Raji (cell line): Measurements from ENCODE around the gene BCL2.

ENCODE experiments used
- POLR2A ChIP-seq: IDR thresholded peaks from 2 replicates; pipeline ENCODE4 v1.6.1; 2011; ENCODE audit warnings: low read depth, low read length, control low read depth; ENCODE audit not compliant: insufficient read depth

BCL2 gene

GRCh38 chr18:63099848-63100629 lies 219.5 kb downstream of the BCL2 start:
- no peak for TF ChIP-seq POLR2A

DNA sequence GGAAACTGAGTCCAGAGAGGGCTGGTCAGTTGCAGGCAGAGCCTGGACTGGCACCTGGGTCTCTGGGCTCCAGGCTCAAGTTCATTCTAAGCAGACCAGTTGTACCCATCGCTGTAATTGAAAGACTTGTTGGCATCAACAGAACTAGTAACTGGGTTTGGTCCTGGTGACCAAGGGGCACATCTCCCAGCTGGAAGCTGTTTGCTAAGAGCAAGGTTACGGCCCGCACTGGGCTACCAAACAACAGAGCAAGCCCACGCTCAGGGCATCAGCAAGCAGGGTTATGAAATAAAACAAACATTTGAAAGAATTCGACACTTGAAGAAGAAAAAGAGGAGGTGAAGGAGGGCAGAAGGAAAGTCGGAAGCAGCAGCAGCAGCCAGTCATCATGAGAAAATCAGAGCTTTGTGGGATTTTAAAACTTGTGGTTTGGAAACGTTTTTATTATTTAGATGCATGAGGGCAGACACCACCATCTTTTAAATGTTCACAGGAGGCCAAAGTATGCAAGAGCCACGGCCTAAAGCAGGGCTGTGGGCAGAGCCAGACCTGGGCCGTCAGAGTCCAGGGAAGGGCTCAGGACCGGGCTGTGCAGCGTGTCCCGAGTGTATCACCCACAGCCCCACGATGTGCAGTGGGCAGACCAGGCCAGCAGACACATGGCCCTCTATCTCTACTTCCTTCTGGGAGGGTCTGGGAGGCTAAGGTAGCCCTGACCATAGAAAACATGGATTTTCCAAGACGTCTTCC lies 220.3 kb downstream of the BCL2 start:
- TF ChIP-seq POLR2A, result no peak

DNA sequence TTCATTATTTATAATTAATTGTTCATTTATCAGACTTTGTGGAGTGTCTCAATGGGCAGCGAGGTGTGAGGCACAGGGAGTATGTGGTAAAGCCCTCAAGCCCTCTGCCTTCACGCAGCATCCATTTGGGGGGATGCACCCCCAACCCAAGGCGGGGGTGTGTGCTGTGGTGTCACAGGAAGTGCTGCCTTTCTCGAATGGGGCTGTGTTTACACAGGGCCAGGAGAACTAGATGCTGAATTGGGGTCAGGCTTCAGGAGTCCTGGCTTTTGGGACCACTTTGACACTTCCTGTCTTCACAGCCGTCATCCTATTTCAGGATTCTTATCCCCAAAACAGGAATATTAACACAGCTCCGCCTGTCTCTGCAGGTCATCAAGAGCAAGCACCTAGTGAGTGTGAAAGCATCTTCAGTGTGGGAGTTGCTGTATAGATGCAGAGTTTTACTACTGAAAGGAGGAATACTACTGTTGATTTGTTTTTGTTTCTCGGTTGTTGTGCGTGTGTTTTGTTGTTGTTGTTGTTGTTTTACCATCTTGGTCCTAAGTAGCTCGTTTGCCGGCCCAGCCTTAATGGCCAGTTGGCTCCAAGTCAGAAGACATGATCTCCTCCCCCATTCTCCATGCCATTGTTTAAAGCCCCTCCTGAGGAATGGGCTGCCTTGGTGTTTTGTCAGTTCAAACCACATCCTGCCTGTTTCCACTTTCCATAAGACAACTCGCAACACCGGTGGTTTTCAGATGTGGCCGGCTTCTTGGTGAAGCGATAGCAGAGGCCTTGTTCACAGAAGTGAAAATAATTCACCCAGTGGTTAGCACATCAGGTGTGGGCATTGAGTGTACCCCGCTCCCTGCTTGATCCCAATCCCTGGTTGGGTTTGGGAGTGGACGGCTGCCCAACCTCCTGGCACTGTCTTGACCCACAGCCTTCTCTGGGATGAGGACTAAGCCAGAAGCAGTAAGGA lies 221.3 kb downstream of the BCL2 start:
- no peak for TF ChIP-seq POLR2A

GRCh38 chr18:63097178-63097577 lies 222.4 kb downstream of the BCL2 start:
- no peak for TF ChIP-seq POLR2A

DNA sequence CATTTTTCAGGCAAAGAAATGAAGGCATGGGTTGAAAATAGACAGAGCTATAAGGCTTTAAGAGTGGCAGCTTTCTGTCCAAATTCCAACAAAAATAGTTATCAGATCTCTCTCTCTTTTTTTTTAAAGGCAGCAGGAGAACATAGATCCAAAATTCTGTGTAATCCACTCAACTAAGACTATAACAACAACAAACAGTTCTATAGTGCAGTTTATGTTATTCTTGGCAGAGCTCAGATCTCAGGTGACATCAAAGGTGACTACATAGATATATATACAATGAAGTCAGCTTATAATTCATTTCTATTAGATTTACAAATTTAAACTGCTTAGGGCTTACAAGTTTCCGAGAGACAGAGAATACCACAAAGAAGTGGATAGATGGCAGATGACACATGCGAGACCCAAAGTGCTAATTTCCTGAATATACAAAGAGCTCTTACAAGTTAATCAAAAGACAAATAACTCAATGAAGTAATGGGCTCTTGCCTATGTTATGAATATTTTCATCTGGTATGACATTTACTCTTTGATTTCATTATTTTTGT lies 223.2 kb downstream of the BCL2 start:
- TF ChIP-seq POLR2A, result no peak

DNA sequence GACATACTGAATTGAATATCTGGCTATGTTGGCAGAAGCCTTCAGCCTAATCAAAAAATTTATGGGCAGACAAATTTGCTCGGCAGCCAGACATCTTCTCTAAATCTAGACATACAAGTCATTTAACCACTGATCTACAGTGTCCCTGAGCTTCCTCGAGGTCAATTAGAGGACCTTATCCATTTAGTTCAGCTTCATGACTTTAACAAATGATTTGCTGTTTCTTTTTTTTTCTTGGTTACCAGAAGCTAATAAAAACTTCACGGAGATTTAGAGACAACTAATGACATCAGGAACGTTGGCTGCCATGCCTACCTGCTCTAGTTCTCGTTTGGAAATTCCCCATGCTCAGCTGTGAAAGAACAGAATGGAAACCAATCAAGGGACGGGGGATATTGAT lies 223.8 kb downstream of the BCL2 start:
- no peak for TF ChIP-seq POLR2A

GRCh38 chr18:63091671-63092364 lies 227.8 kb downstream of the BCL2 start:
- TF ChIP-seq POLR2A, result no peak

DNA sequence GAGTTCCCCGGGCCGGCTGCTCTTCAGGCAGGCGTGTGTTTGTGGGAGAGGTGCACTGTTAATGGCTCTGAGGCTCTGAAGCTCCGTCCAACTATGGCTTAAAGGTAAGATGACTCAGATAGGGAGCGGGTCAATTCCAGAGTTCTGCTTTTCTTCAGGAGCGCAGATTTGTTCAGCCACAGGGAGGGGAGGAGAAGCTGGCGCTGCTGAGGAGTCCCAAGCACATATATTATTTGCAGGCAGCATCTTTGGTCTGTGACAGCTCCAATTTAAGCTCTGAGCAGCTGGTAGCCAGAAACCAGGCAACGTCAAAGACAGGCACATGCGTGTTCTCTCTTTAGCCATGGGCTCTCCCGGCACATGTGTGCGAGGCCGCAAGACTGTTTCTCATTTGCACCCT lies 229.2 kb downstream of the BCL2 start:
- TF ChIP-seq POLR2A, result no peak

- TF ChIP-seq POLR2A, result no peak
Measured at GRCh38 chr18:63089041-63089440, 230.5 kb downstream of the BCL2 start.

DNA sequence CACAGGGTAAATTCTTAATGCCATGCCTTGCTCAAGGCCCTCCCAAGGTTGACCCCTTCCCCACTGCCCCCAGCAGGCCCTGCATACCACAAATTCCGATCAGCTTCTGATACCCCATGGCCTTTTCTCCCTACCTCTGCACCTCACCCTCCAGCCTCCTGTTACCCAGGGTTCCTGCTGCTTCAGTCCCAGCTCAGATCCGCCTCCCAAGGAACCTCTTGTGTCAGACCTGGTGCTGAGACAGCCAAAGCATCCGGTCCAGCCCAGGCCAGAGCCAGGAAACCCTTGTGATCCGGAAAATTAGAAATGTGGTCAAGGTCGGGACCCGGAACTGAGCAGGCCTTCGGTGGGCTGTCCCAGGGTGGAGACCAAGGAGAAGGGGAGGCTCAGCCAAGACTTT lies 231.3 kb downstream of the BCL2 start:
- no peak for TF ChIP-seq POLR2A

DNA sequence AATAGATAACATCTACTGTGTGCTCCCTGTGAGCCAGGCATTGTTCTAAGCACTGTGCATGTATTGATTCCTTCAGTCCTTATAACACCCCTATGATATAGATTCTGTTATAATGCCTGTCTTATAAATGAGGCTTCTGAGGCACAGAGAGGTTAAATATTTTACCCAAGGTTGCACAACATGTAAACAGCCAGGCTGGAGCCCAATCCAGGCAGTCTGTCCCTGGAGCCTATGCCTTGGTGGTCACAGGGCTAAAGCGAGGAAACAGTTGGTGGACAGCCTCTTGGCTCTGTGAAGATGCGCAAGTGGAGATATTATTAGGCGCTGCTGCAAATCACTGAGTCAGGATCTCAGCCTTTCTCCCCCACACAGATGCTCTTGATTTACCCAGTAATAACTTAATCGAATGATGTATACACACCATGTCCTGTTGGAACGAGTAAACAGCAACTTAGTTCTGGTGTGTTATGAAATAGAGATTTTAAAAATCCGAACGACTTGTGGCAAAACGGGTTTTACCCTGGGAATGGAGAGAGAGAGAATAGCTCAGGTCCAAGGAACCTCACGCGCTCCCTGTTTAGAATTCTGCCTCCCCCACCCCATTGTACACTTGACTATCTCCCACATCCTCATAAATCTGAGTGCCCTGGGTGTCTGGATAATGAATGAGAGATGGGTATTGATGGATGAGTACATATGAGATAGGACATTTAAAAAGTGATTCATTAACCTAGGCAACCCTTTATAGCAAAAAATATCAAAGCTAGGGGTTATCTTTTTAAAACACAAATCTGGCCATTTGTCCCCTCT lies 231.9 kb downstream of the BCL2 start:
- TF ChIP-seq POLR2A, result no peak

- no peak for TF ChIP-seq POLR2A
Measured at GRCh38 chr18:63085611-63086010, 234.0 kb downstream of the BCL2 start.

GRCh38 chr18:63084219-63084618 lies 235.3 kb downstream of the BCL2 start:
- no peak for TF ChIP-seq POLR2A

GRCh38 chr18:63083555-63083954 lies 236.0 kb downstream of the BCL2 start:
- TF ChIP-seq POLR2A, result no peak
